IPS-18c (cell line): ENCODE results near the gene FCN1.

Source experiments
- H3K4me3 ChIP-seq: 2 replicates; pipeline ENCODE4 v1.7.0; 2013; ENCODE audit warnings: low read depth, mild to moderate bottlenecking, low read length, moderate library complexity; ENCODE audit not compliant: insufficient read depth
- H3K9me3 ChIP-seq: one replicate; pipeline ENCODE4 v1.6.1; 2013; ENCODE audit warnings: mild to moderate bottlenecking, low read length, moderate library complexity; ENCODE audit not compliant: control insufficient read depth, insufficient read depth

The FCN1 gene

DNA sequence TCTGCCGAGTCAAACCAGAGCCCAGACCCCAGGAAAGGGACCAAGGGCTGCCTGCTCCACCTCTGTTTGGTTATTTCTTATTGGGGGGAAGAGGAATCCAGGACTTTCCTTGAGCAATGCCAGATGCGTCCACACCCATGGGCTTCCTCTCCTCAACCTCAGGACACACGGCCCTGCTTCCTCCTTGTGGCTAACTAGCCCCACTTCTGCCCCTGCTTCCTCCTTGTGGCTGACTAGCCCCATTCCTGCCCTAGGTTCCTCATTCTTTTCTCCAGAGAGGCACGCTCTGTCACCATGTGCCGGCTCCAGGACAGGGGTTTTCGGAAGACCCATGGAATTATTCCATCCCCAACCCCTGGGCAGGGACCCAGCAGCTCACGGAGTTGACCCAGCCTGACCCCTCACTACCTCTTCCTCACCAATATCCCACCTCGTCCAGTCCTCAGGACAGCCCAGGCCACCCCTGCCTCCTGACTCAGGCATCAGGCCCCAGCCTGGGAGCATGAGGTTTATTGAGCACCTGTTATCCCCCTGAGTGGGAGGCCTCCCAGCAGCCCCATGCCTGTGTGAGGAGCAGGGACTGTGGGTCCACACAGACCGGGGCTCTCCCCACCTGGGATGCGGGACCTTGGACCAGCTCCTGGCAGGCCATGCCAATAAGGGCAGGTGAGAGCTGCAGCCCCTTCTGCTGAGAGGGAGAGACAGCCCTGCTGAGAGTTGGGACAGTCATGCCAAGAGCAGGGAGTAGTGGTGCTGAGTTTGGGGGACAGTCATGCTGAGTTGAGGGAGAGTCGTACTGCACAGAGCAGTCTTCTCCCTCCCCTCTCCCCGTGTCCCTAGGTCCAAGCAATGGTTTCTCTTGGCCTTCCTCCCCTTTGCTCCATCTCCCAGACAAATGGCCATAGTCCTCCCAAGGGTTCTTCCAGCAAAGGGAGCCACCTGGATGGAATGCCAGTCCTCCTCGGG lies 11.8 kb upstream of the FCN1 start:
- H3K9me3 ChIP-seq, result peaks cover 2% of the 10 kb centered on the region
- H3K4me3 ChIP-seq, result no peak overlapping the region

DNA sequence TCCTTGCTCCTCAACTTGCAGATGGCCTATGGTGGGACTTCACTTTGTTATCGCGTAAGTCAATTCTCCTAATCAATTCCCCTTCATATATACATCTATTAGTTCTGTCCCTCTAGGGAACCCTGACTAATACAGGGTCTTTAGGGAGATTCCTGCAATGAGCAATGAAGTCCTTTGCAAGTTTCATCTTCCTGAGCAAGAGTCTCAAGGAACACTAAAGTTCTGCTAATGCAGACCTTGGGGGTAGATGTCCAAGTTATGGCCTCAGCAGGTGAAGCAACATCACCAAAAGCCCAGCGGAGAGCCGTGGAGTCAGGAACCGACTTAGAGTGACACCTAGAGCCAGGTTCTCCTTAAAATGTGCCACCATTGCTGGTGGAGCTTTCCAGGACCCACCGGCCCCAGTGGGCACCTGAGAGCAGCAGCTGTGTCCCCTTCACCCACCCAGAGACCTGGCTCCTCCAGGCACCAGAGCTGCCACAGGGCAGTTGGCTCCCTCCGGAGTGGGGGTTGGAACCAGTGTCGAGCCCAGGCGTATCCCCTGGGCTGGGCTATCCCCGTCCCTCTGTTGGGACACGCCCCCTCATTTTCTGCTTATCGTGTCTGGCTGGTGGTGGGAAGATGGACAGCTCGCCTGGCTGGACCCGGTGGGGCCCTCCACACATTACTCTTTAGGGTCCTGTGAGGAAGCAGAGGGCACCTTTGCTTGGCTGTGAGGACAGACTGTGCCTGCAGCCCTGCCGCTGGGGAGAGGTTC lies 10.9 kb upstream of the FCN1 start:
- Histone ChIP-seq H3K9me3 (peaks cover 2% of the 10 kb centered on the region), H3K4me3 (no peak overlapping the region)

DNA sequence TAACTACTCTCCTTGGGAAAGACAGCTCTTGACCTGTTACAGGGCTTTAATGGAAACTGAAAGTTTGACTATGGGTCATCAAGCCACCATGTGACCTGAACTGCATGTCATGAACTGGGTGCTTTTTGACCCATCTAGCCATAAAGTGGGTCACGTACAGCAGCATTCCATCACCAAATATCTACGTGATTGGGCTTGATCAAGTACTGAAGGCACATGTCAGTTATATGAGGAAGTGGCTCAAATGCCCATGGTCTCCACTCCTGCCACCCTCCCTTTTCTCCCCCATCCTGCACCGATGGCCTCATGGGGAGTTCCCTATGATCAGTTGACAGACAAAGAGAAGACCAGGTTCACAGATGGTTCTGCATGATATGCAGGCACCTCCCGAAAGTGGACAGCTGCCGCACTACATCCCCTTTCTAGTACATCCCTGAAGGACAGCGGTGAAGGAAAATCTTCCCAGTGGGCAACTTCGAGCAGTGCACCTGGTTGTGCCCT lies 7.3 kb upstream of the FCN1 start:
- peaks cover 2% of the 10 kb centered on the region for H3K9me3 ChIP-seq
- H3K4me3 ChIP-seq, result no peak overlapping the region

DNA sequence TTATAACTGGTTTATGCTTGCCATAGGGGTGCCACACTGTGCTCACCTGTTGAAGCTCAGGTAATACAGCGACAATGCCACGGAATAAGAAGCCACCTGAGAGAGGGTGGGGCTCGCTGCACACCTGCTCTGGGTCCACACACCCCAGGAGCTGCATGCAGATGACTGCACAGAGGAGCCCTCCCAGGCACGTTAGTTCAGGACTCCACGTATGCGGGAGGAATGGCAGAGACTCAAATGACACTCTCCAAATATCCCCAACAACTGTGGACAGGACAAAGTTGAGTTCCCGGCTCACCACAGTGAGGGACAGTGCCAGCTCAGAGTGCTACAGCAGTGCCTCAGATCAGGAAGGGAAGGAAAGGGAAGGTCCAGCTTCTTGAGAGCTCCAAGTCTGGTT lies 5.8 kb upstream of the FCN1 start:
- Histone ChIP-seq H3K4me3 (no peak overlapping the region), H3K9me3 (peaks cover 2% of the 10 kb centered on the region)

DNA sequence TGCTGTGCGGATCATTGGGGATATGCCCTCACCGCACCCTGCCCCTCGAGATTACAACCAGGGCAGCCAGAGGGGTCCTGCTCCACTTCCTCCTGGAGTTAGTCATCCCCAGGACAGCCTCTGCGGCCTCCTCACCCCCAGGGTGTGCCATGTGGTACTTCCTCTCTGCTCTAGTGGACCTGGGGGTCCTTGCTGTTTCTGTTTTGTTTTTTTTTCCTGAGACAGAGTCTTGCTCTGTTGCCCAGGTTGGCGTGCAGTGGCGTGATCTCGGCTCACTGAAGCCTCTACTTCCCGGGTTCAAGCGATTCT lies 5.2 kb upstream of the FCN1 start:
- Histone ChIP-seq H3K9me3 (peaks cover 2% of the 10 kb centered on the region), H3K4me3 (no peak overlapping the region)

DNA sequence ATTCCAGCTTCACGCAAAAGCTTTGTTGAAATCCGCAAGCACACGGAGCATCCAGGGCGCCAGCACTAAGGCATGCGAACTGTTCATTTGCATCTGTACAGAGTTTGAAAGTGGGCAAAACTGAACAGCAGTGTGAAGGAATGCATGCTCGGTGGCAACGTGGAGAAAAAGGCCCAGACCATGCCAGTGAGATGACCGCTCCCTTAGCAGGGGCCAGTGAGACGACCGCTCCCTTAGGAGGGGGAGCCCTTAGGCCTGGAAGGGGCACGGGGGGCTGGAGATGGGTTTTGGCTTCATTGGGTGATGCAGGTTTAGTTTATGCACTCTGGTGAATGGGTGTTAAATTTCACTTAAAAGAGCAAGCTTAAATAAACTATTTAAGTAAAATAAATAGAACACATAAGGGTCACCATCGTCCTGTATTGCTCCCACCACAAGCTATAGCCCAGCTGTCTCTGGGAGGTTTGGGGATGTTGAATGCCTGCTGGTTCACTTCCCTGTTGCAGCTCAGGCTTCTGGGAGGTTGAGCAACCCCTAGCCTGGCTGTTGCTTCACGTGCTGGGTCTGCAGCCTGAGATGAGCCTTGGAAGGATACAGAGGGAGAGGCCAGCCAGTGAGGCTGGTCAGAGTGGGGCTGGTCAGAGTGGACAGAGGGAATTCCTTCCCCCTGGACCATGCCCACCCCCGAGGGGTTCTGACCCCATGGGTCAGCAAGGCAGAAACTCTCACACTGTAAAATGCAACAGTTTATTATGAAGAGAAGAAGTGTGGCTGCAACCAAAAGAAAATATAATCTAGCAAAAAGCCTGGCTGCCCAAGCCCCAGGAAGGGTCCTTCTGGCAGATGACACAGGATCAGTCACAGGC lies 4.6 kb upstream of the FCN1 start:
- peaks cover 2% of the 10 kb centered on the region for H3K9me3 ChIP-seq
- no peak overlapping the region for H3K4me3 ChIP-seq

DNA sequence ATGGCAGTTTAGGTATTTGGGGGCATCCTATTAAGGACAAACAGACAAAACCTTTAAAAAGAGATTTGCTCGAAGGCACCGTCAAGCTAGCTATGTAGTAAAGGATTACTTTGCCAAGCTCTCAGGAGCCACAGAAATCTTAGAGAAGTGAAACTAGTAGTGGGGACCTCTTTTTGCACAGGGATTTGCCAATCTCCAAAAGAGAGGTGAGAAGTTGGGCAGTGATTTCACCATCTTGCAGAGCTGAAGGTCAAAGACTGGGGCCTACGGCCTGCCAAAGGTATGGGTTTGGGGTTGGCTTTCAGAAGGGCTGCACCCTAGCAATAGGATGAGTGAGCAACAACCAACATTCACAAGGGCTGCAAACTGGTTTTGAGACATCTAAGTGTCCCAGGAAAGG lies 1.6 kb upstream of the FCN1 start:
- no peak overlapping the region for H3K4me3 ChIP-seq
- no peaks in the 10 kb centered on the region for H3K9me3 ChIP-seq

DNA sequence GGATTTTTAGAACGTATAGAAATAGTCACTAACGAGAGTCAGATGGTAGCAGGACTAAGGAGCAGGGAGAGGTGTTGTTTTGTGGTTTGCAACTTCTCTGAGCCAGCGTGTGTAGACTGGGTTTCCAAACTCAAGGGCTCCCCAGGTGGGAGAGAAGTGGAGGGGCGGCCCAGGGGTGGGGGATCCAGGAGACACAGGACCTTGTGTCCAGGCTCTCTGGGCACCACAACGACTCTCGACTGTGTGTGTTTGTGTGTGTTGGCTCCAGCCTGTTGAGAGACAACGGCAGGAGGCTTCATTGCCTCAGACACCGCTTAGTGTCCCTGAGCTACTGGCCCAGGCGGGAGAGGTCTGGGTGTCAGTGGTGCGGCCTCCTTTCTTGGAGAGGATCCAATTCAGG lies 934 bp upstream of the FCN1 start:
- no peaks in the 10 kb centered on the region for H3K9me3 ChIP-seq
- H3K4me3 ChIP-seq, result no peak overlapping the region

DNA sequence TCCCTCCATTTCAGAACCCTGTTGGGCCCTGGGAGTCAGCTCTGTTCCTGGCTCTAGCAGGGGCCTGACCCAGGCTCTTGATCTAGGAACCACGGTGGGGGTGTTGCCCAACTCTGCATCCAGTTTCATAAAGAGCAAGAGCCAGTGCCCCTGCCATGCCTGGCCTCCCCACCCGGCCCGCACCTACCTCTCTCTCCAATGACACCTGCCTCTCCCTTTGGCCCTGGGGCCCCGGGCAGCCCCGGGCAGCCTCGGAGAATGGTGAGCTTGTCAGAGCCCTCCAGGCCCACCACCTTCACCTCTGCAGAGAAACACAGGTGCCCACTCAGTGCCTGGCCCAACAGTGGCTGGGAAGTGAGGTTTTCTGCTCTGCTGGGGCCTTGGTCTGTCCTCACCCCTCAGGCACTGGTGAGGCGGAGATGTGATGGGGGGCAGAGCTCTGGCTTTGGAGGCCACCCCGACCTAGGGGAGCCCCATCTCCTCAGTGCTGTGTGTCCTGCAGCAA lies 1.5 kb downstream of the FCN1 start:
- Histone ChIP-seq H3K4me3 (no peak overlapping the region), H3K9me3 (no peaks in the 10 kb centered on the region)

DNA sequence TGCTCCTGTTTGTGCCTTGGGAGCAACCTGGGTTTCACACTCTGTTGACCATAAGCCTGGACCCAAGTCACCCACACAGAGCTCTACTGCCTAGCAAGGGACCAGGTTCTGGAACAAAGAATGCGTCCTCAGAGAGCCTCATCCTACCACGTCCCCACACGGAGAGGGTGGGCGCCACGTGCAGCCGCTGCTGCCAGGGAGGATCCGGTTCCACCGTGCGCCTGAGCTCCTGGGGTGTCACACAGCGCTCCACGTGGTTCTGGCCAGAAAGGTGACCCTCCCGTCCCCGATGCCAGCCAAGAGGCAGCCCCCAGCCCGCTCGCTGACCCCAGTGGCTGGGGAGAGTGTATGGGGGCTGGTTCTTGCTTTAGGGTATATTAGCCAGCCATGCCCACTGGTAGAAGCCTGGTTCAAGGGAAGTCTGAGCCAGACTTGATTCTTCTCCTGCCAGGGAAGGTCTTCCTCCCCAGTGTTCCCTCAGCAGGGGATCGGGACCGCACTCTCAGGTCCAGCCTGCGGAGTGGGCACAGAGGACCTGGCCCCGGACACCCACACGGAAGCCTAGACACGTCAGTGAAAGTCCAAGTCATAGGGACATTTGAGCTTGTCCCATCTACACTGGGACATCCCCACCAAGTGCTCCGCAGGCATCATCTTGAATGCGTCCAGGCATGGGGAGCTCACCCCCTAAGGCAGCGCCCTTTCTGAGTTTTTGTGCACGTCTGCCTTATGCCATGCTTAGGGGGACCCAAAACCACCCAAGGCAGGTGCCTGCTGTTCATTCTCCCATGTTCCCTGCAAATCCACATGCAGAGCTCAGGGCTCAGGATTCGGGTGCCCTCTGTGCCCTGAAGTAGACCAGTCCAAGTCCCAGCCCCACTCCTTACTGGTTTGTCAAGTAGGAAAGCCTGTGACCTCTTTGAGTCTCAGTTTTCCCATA lies 2.4 kb downstream of the FCN1 start:
- H3K4me3 ChIP-seq, result no peak overlapping the region

DNA sequence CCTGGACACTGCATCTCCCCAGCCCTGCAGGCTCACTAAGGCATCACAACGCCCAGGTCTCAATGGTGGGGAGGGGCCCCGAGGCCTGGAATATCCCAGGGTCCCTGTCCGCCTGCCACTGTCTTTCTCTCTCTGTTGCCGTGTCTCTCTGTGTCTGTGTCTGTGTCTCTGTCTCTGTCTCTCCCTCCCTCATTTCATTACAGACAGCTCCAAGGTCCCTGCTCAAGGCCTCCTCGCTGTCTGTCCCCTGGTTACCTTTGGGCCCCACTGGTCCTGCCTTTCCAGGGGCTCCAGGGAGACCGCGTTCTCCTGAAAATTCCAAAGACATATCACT lies 3.2 kb downstream of the FCN1 start:
- no peaks in the 10 kb centered on the region for H3K9me3 ChIP-seq
- H3K4me3 ChIP-seq, result no peak overlapping the region

More for the DNA sequence above, 2.4 kb downstream of the FCN1 start:
- H3K9me3 ChIP-seq, result no peaks in the 10 kb centered on the region

DNA sequence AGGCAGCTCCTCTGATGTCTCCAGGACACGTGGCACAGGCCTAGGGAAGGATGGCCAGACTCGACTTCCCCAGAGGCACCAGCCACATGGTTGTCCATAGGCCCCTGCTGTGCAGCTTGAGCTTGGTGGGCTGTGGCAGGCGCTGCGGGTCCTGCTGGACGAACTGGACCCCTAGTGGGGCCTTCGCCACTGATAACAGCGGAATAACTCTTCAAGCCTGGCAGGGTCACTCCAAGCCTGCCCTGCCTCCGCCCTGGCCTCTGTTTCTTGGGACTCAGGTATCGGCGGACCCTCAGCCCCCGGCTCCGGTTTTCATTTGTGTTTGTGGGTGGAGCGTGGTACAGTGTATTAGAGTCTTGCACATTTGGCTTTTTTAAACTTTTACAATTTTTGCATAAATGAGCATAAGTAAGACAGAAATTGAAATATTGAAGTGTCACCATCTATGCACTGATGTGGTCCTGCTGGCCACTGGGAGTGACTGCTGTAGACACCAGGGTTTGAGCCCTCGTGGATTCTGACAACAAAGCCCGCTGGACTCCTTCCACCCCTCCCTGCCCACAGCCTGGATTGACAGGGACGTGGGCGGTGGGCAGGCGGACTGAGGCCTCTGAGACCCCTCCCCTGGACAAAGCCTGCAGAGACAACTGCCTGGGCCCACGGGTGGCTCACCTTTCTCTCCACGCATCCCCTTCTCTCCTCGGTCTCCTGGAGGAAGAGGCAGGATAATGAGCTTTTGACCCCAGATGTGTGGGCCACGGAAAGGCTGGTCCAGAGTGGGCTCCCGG lies 3.8 kb downstream of the FCN1 start:
- no peaks in the 10 kb centered on the region for H3K9me3 ChIP-seq
- no peak overlapping the region for H3K4me3 ChIP-seq

DNA sequence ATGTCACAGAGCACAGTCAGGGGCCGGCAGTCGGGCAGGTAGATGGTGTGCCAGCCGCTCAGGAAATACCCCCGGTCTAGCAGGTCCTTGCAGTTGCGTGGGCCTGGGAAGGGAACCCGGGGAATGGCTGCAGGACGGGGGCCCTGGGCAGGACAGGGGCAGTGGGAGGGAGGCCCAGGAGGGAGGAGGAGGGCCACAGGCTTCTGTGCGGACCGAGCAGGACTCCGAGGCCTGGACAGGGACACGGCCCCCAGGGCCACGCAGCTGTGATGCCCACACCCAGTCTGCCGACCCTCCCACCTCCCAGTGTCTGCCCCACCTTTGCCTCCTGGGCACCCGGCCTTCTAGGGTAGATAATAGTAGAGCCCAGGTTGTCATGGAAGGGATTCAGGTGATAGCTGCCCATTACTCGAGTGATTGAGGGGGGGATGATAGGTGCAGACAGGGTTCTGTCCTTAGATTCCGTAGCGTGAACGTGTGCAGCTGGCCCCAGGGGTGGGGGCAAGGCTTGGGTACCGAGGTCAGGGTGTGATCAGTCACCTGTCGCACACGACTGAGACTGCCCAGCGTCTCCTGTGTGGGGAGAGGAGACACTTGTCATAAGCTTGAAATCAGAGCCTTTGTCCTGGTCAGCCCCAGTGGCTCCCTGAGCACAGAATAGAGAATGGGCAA lies 4.5 kb downstream of the FCN1 start:
- Histone ChIP-seq H3K9me3 (no peaks in the 10 kb centered on the region), H3K4me3 (no peak overlapping the region)

DNA sequence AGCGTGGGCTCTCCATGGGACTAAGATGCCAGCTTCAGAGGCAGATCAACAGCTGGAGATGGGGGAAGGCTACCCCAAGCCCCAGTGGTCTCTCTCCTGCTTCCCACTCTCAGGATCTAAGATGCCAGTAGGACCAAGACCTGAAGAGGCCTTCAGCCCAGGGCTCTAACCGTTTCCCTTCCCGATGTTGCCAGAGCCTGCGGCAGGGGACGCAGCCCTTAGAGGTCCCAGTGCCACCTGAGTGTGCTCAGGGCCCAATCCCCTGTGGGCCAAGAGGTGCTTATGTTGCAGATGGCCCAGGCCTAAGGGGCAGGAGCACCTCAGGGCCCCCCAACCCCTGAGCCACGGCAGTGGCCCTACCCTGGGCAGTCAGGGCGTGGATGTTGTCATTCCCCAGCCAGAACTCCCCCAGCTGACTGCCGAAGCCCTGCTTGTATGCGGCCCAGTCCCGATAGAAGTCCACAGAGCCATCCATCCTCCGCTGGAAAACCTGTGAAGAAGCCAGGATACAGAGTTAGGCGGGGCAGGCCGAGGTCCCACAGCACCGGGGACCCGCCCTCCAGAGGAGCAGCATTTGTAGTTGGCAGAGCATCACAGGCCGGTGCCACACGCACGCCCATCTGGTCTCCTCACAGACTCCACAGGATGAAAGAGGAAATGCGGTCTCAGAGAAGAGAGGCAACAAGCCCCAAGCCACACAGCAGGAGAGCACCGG lies 5.4 kb downstream of the FCN1 start:
- no peak overlapping the region for H3K4me3 ChIP-seq
- no peaks in the 10 kb centered on the region for H3K9me3 ChIP-seq
